Bone marrow (tissue), 2 donors: ENCODE data around the gene RPS6KA1.
"Not testable (repeated sequence)": the region's sequence is repeated elsewhere in the genome, so short reads cannot be mapped to it uniquely, and the experiment has no call there.

Experiments
- DNase-seq, 2 donors: peaks; one replicate each; lab custom pipeline; 2025; lab: John Stamatoyannopoulos, UW

The RPS6KA1 gene

GRCh38 chr1:26602378-26602959 lies 72.9 kb downstream of the RPS6KA1 start:
- DNase-seq: peak in 1 of 2 donors; percentile 61

DNA sequence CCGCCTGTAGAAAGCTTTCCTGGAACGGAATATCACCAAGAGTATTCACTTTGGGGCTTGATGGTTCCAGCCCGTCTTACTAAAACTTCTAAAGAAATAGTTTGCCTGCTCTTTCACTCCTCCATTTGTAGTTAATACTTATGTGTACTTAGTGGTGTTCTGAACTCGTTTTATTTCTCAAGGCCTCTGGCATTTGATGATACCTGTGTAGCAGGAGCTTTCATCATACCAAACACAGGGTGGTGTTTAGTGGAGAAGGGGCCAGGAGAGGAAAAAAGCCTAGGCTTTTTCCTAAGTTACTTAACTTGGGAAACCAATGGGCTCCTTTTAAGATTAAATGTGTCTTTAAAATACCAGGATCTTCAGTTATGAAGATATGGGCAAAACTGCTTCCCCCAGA lies 74.3 kb downstream of the RPS6KA1 start:
- DNase-seq: no peak

- DNase-seq: no peak
Observed at GRCh38 chr1:26607186-26607585, 77.6 kb downstream of the RPS6KA1 start.

GRCh38 chr1:26608895-26609294 lies 79.3 kb downstream of the RPS6KA1 start:
- no peak for DNase-seq

- no peak for DNase-seq
Observed at GRCh38 chr1:26610781-26611180, 81.2 kb downstream of the RPS6KA1 start.

- DNase-seq: not testable (repeated sequence)
Observed at GRCh38 chr1:26612627-26613026, 83.1 kb downstream of the RPS6KA1 start.

DNA sequence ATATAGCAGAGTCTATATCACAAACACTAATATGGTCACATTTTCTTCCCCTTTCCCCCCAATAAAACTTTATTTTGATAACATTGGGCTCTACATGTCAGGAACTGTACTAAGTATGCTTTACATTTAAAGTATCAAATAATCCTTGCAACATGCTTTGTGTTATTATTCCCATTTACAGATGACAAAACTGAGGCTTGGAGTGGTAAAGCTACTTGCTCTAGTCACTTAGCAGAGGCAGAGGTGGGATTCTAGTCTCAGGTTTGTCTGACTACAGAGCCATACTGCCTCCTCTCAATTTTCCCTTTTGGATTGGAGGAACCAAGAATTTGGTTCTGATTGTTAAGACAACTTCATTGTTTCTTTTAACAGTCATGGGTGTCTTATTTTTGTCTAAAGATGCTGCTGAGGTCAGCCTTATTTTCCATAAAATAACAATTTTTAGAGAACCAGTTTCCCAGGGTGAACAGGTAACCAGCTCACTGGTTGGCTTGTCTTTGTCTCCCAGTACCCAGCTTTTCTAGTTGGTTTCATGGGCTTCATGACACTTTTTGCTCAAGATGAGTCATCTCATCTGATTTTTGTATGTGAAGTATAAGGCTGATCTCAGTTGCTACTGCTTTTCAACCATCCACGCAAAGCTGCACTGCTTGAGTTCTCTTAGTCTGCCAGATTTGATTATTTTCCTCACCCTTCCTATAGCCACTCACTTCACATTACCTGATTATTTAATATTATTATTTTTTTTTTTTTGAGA lies 85.3 kb downstream of the RPS6KA1 start:
- no peak for DNase-seq

- no peak for DNase-seq
Observed at GRCh38 chr1:26616881-26617280, 87.3 kb downstream of the RPS6KA1 start.

- DNase-seq: no peak
Observed at GRCh38 chr1:26618561-26618960, 89.0 kb downstream of the RPS6KA1 start.
